Natural killer cell (primary cell): ENCODE results near the gene CACNA1F. TPM values are rescaled to one million over a fixed set of nuclear protein-coding genes. Genes with fewer than 3 reads are reported as not detected.

Source experiments
- ATAC-seq, 3 donors: fragments of 150-1000 bp in 2 of 3; fragments of 200-7000 bp in 1 of 3; cut with Tn5 transposase; 1 replicate in 1 of 3; 2 replicates in 2 of 3; pipeline ENCODE4 v1.10.0; 2021; ENCODE audit warnings: mild to moderate bottlenecking in 2 of 3, moderate library complexity in 2 of 3
- DNase-seq, 2 donors: peaks; one replicate each; pipeline versions ENCODE4 v3.0.0 to v3.0.0-alpha.2; 2013 to 2021; ENCODE audit warnings: mixed read lengths in 1 of 2
- H3K27ac ChIP-seq: one replicate; pipeline ENCODE4 v1.5.1; 2013; ENCODE audit warnings: mild to moderate bottlenecking, low read length
- H3K27me3 ChIP-seq: one replicate; pipeline ENCODE4 v1.6.1; 2013; ENCODE audit warnings: low read length; ENCODE audit not compliant: control insufficient read depth, insufficient read depth
- H3K36me3 ChIP-seq: one replicate; pipeline ENCODE4 v1.6.1; 2013; ENCODE audit warnings: low read length; ENCODE audit not compliant: control insufficient read depth, insufficient read depth
- H3K4me1 ChIP-seq: one replicate; pipeline ENCODE4 v1.6.1; 2013; ENCODE audit warnings: low read length; ENCODE audit not compliant: control insufficient read depth, insufficient read depth
- H3K4me3 ChIP-seq: one replicate; pipeline ENCODE4 v1.5.1; 2013; ENCODE audit warnings: low read length
- H3K9me3 ChIP-seq: one replicate; pipeline ENCODE4 v1.6.1; 2013; ENCODE audit warnings: low read length; ENCODE audit not compliant: control insufficient read depth, insufficient read depth
- H3K27ac Mint-ChIP-seq, 2 donors: one replicate each; pipeline ENCODE4 v1.8.0; 2022; ENCODE audit warnings: mild to moderate bottlenecking in 2 of 2, mixed read lengths in 2 of 2, moderate library complexity in 1 of 2
- H3K27me3 Mint-ChIP-seq, 2 donors: one replicate each; pipeline ENCODE4 v1.8.0; 2022; ENCODE audit warnings: low read depth in 2 of 2, mixed read lengths in 2 of 2
- H3K36me3 Mint-ChIP-seq: one replicate; pipeline ENCODE4 v1.8.0; 2022; ENCODE audit warnings: mixed read lengths
- H3K4me1 Mint-ChIP-seq, 2 donors: one replicate each; pipeline ENCODE4 v1.8.0; 2022; ENCODE audit warnings: mixed read lengths in 2 of 2
- H3K4me3 Mint-ChIP-seq: one replicate; pipeline ENCODE4 v1.8.0; 2022; ENCODE audit warnings: mild to moderate bottlenecking, moderate library complexity, mixed read lengths
- H3K9me3 Mint-ChIP-seq, 2 donors: one replicate each; pipeline ENCODE4 v1.8.0; 2022; ENCODE audit warnings: mixed read lengths in 2 of 2
- CTCF ChIP-seq: fragments of 200-600 bp; IDR thresholded peaks from one replicate; pipeline ENCODE4 v1.8.0; 2022; ENCODE audit warnings: antibody characterized with exemption
- WGBS: methylation state at CpG from one replicate; pipeline ENCODE4 v1.1.7; 2013; ENCODE audit warnings: missing lambda C conversion rate; ENCODE audit not compliant: insufficient coverage; 5-methylcytosine and 5-hydroxymethylcytosine counted together
- intact Hi-C: fragments of 100-400 bp; cut with micrococcal nuclease; formaldehyde crosslinking; loops from one replicate; pipeline ENCODE4 v1.14.2; 2022
- total RNA-seq, 4 donors: library from RNA; stranded (reverse); fragments of 120-200 nt in 1 of 4; gene quantifications; one replicate each; pipeline versions ENCODE4 v1.2.3 to v1.2.4, GENCODE V29; 2013 to 2022

The CACNA1F gene
- total RNA-seq, 3 donors from 2014 or later (not counting 1 experiment from before 2014, with no cell fraction given) = 0.48 to 1.1 (median 0.66) TPM

- WGBS = 96% methylated on average over 4 of the region's 8 CpGs
- Histone ChIP-seq H3K27ac (no peak overlapping the region), H3K27me3 (no peaks in the 10 kb centered on the region), H3K9me3 (no peaks in the 10 kb centered on the region), H3K4me3 (no peak overlapping the region), H3K4me1 (peaks cover 39% of the 10 kb centered on the region), H3K36me3 (peaks cover 3% of the 10 kb centered on the region)
- Mint-ChIP-seq H3K4me1 (peaks cover 6 to 37% of the 10 kb centered on the region in 2 donors), H3K27ac (no peak overlapping the region), H3K4me3 (no peak overlapping the region), H3K9me3 (no peaks in the 10 kb centered on the region), H3K36me3 (no peaks in the 10 kb centered on the region), H3K27me3 (no peaks in the 10 kb centered on the region)
- ATAC-seq (no peak), DNase-seq (no peak)
- intact Hi-C loops = no loop called here
- TF ChIP-seq CTCF = no peak
These were observed 44.6 kb downstream of the CACNA1F start for GRCh38 chrX:49188468-49189076.

GRCh38 chrX:49187526-49187925 lies 45.6 kb downstream of the CACNA1F start:
- Mint-ChIP-seq H3K4me3 (peak overlapping the region; percentile 42), H3K27ac (peak overlapping the region in 1 of 2 donors; percentile 76), H3K4me1 (peaks cover 6 to 39% of the 10 kb centered on the region in 2 donors), H3K36me3 (no peaks in the 10 kb centered on the region), H3K27me3 (no peaks in the 10 kb centered on the region), H3K9me3 (no peaks in the 10 kb centered on the region)
- Histone ChIP-seq H3K9me3 (no peaks in the 10 kb centered on the region), H3K36me3 (peaks cover 5% of the 10 kb centered on the region), H3K4me1 (peaks cover 39% of the 10 kb centered on the region), H3K27ac (no peak overlapping the region), H3K27me3 (no peaks in the 10 kb centered on the region), H3K4me3 (no peak overlapping the region)
- DNase-seq = no peak
- intact Hi-C loops = no loop called here
- WGBS = 92% methylated on average over 3 of the region's 10 CpGs
- TF ChIP-seq CTCF = no peak
- ATAC-seq = no peak

- Mint-ChIP-seq H3K9me3 (no peaks in the 10 kb centered on the region), H3K27me3 (no peaks in the 10 kb centered on the region), H3K27ac (peak overlapping the region in 1 of 2 donors; percentile 76), H3K4me3 (peak overlapping the region; percentile 42), H3K36me3 (no peaks in the 10 kb centered on the region), H3K4me1 (peaks cover 6 to 44% of the 10 kb centered on the region in 2 donors)
- DNase-seq (no peak), ATAC-seq (no peak)
- H3K36me3 ChIP-seq = peaks cover 6% of the 10 kb centered on the region
- H3K4me3 ChIP-seq = no peak overlapping the region
- H3K9me3 ChIP-seq = no peaks in the 10 kb centered on the region
- H3K27ac ChIP-seq = no peak overlapping the region
- peaks cover 38% of the 10 kb centered on the region for H3K4me1 ChIP-seq
- WGBS = 100% methylated on average over 3 of the region's 15 CpGs
- intact Hi-C loops = no loop called here
- no peaks in the 10 kb centered on the region for H3K27me3 ChIP-seq
- no peak for TF ChIP-seq CTCF
These were observed 46.1 kb downstream of the CACNA1F start for GRCh38 chrX:49187028-49187394.
